ELF-1 (cell line): ENCODE results near the gene VWA2.

Experiments used
- DNase-seq: peaks from one replicate; pipeline ENCODE4 v3.0.0-alpha.2; 2016; ENCODE audit warnings: low read depth, low spot score

Gene VWA2, protein sequence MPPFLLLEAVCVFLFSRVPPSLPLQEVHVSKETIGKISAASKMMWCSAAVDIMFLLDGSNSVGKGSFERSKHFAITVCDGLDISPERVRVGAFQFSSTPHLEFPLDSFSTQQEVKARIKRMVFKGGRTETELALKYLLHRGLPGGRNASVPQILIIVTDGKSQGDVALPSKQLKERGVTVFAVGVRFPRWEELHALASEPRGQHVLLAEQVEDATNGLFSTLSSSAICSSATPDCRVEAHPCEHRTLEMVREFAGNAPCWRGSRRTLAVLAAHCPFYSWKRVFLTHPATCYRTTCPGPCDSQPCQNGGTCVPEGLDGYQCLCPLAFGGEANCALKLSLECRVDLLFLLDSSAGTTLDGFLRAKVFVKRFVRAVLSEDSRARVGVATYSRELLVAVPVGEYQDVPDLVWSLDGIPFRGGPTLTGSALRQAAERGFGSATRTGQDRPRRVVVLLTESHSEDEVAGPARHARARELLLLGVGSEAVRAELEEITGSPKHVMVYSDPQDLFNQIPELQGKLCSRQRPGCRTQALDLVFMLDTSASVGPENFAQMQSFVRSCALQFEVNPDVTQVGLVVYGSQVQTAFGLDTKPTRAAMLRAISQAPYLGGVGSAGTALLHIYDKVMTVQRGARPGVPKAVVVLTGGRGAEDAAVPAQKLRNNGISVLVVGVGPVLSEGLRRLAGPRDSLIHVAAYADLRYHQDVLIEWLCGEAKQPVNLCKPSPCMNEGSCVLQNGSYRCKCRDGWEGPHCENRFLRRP

GRCh38 chr10:114239117-114239993 is at the start of gene VWA2:
VWA2 (plus strand) TSS chr10:114239254; CDS start chr10:114248714, 9,460 bp downstream.
- peak; percentile 74 for DNase-seq

DNA sequence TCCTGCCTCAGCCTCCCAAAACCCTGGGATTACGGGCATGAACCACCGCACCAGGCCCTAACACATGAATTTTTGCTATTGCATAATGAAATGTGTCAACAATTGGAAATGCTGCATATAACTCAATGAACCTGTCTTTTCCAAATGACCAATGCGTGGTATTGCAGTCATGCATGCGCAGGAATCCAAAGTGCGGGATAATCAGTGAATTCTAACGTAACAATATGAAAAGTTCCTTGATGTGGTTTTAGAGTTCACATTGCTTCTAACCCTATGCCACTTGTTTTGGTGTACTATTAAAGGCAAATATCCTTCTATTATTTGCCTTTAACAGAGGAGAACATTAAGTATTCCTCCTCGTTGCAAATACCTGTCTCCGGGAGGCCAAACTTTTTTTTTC is 49.4 kb upstream of the VWA2 start:
- DNase-seq: no peak

- no peak for DNase-seq
These were observed 44.0 kb upstream of the VWA2 start for GRCh38 chr10:114195079-114195478.

- DNase-seq: no peak
These were observed 39.8 kb upstream of the VWA2 start for GRCh38 chr10:114199239-114199638.

GRCh38 chr10:114202812-114203211 is 36.2 kb upstream of the VWA2 start:
- DNase-seq: no peak

DNA sequence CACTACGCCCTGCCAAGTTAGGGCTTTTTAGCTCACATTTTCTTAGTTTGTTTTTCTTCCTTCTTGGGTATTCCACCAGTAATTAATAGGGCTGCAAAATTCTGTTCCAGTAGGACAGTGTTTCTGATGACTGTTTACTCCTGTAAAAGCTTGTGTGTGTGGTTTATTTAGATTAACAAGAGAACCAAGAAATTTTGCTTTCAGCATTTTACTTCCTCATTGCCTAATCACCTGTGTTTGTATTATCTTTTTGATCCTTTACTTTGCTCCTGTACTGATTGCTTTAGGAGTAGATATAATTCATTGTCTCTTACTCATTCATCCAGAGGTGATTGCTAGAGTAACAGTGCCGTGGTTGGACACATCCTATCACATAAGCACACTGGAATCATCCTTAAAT is 32.2 kb upstream of the VWA2 start:
- DNase-seq: no peak

DNA sequence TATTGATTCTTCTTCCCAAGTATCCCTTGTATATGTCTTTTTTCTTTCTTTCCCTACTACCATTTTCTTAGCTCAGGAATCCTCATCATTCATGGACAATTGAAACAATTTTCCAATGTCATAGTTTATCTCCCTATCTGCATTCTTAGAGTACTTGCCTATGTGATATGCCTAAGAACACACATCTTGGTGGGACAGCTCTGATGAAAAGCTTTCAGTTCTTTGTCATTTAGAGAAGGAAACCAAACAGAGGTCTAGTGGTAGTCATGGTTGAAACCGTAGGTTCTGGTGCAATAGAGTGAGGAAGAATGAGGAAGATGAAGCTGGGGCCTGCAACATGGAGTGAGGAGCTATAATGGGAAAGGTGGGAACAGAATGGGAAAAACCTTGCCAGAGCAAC is 31.7 kb upstream of the VWA2 start:
- no peak for DNase-seq

GRCh38 chr10:114208351-114208750 is 30.7 kb upstream of the VWA2 start:
- DNase-seq: peak; percentile 34

- DNase-seq: no peak
These were observed 26.9 kb upstream of the VWA2 start for GRCh38 chr10:114212153-114212552.

DNA sequence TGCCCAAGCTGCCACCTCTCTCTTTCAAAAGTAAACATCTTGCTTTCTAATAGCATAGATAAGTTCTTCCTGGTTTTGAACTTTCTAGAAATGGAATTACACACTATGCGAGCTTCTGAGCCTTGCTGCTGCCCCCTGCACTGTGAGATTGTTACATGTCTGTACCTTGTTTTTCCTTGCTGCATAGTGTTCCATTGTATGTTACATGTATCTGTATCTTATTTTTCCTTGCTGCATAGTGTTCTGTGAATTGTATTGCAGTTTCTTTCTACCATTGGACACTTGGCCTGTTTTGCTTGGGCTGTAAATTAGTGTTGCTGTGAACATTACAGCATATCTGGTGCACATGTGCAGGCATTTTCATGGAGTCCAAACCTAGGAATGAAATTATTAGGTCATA is 24.0 kb upstream of the VWA2 start:
- DNase-seq: no peak

- DNase-seq: no peak
These were observed 18.8 kb upstream of the VWA2 start for GRCh38 chr10:114220281-114220680.

DNA sequence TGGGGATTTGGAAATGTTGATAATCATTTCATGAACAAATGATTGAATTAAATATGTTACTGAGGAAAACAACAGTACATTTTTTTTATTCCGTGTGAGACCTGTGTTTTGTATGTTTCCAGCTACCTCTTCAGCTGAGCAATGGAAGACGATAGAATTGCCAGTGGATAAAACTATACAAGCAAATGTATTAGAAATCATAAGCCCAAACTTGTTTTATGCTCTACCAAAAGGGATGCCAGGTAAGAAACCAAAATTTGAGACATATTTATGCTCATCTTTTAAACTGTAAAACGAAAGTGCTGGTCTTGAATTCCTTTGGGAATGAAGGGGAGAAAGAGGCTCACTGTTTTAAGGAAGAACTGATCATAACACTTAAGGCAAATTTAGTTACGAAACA is 17.8 kb upstream of the VWA2 start:
- DNase-seq: no peak

- no peak for DNase-seq
These were observed 16.0 kb upstream of the VWA2 start for GRCh38 chr10:114223066-114223465.

GRCh38 chr10:114228156-114228555 is 10.9 kb upstream of the VWA2 start:
- no peak for DNase-seq

DNA sequence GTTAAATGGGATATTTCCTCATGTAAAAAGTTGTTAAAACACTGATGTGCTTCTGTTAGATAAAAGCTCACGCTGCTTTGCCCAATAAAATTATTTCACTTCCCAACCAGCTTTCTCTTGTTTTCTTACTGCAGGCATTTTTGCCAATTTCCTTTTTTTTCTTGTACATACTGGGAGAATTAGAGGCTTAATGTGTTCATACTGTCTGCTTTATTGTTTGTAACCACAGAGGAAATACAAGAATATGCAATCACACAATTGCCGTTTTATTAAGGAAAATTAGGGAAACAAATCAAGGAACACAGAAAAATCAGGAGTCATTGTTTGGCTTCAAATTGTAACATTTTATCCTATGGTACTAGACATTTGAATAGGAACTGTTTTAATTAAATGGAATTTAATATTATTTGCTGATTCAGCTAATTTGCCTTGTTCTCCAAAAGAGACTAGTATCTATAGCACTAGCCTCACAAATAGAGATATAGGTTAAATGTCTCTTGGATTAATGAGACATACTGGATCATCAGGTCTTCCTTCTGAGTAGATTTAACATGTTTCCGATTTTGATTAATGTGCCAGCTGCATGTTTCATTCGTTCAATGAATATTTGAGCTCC is 6.4 kb upstream of the VWA2 start:
- DNase-seq: no peak

GRCh38 chr10:114233482-114233881 is 5.6 kb upstream of the VWA2 start:
- no peak for DNase-seq

- DNase-seq: no peak
These were observed 4.9 kb upstream of the VWA2 start for GRCh38 chr10:114234132-114234531.

DNA sequence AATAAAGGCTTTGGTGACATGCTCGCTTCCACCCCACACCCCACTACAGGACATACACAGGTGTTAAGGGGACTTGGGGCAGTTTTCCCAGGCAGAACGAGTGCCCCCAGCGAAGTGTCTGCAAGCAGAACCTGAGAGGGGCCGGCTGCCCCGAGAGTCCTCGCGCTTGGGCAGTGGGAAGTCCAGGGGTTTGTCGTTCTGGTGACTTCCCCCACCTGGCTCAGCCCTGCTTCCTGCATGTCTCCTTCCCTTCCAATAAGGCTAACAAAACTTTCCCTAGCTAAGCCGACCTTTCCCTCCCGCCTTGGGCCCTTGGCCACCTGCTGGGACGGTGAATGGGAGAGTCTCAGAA is 916 bp downstream of the VWA2 start:
- DNase-seq: peak; percentile 43

- DNase-seq: no peak
These were observed 3.2 kb downstream of the VWA2 start for GRCh38 chr10:114242235-114242634.

GRCh38 chr10:114243661-114244060 is 4.6 kb downstream of the VWA2 start:
- no peak for DNase-seq

DNA sequence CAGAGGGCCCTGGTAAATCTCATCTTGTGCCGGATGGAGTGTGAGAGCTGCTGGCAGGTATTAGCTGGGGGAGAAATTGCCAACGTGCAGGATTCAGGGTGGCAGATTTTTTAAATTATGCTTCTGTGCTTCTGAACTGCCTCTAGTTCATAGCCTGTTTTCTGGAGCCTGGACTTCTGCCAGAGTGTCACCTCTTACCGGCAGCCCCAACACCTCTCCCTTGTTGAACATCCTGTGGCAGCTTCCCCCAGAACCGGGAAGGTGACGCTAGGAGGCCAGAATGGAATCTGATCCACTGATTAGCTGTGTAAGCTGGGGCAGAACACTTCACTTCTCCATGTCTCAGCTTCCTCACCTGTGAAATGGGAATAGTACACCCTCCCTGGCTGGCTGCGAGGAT is 5.1 kb downstream of the VWA2 start:
- DNase-seq: no peak
